ENCODE measurements around the gene TIAL1.
"Not testable (repeated sequence)": the region's sequence is repeated elsewhere in the genome, so short reads cannot be mapped to it uniquely, and the experiment has no call there.

The TIAL1 gene

GRCh38 chr10:119545310-119545709 lies 51.5 kb downstream of the TIAL1 start:
- DNase-seq: no peak

- DNase-seq: no peak
These were observed 52.7 kb downstream of the TIAL1 start for GRCh38 chr10:119543814-119544642.

GRCh38 chr10:119542988-119543813 lies 53.6 kb downstream of the TIAL1 start:
- DNase-seq: no peak

- no peak for DNase-seq
These were observed 54.3 kb downstream of the TIAL1 start, which contains the start of gene RGS10 for GRCh38 chr10:119542357-119542987. Gene RGS10 (minus strand): TSS chr10:119542719. CDS start chr10:119542638, 81 bp downstream.

- no peak for DNase-seq
These were observed 55.1 kb downstream of the TIAL1 start for GRCh38 chr10:119541459-119542356.

- DNase-seq: no peak
These were observed 55.7 kb downstream of the TIAL1 start for GRCh38 chr10:119541046-119541445.

- no peak for DNase-seq
These were observed 56.7 kb downstream of the TIAL1 start for GRCh38 chr10:119540038-119540437.

GRCh38 chr10:119539359-119539825 lies 57.4 kb downstream of the TIAL1 start:
- no peak for DNase-seq

GRCh38 chr10:119538632-119539358 lies 58.0 kb downstream of the TIAL1 start:
- DNase-seq: no peak

- DNase-seq: no peak
These were observed 58.7 kb downstream of the TIAL1 start for GRCh38 chr10:119537953-119538630.

- no peak for DNase-seq
These were observed 60.2 kb downstream of the TIAL1 start for GRCh38 chr10:119536508-119537025.

GRCh38 chr10:119535837-119536507 lies 60.8 kb downstream of the TIAL1 start:
- DNase-seq: no peak

- no peak for DNase-seq
These were observed 61.5 kb downstream of the TIAL1 start for GRCh38 chr10:119535305-119535704.

- DNase-seq: no peak
These were observed 63.3 kb downstream of the TIAL1 start for GRCh38 chr10:119533473-119533872.

- DNase-seq: not testable (repeated sequence)
These were observed 64.0 kb downstream of the TIAL1 start for GRCh38 chr10:119532791-119533190.

GRCh38 chr10:119532251-119532650 lies 64.5 kb downstream of the TIAL1 start:
- not testable (repeated sequence) for DNase-seq

GRCh38 chr10:119531067-119531466 lies 65.7 kb downstream of the TIAL1 start:
- no peak for DNase-seq

- DNase-seq: not testable (repeated sequence)
These were observed 68.0 kb downstream of the TIAL1 start for GRCh38 chr10:119528663-119529237.
